ENCODE measurements around the gene STK16. TPM values are rescaled to one million over a fixed set of nuclear protein-coding genes. Genes with fewer than 3 reads are reported as not detected.

Gene STK16
- total RNA-seq, 2 experiments from 2014 or later = 11.2 to 14.1 TPM

DNA sequence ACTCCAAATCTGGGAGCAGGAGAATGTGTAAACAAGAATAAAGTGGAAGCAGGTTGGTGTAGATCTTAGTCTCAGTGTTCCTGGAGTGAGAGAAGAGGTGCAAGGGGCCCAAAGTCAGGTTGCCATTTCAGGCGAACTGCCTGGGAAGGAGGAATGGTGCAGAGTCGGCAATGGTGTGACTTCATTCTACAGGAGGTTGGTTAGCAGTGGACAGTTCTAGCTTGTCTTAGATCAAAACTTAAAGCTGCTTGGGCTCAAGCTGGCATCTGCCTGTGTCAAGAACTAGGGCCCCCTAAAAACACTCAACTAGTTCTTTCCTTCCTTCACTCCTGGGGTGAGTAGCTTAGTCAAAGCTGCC lies 3.5 kb downstream of the STK16 start:
- Mint-ChIP-seq H3K4me1 (ENCODE audit: low read depth) (peaks cover 84% of the 10 kb centered on the region), H3K27ac (peak overlapping the region; percentile 96), H3K9me3 (no peaks in the 10 kb centered on the region), H3K4me3 (peak overlapping the region; percentile 88), H3K27me3 (no peaks in the 10 kb centered on the region), H3K36me3 (ENCODE audit: low read depth) (peaks cover 69% of the 10 kb centered on the region)
- Histone ChIP-seq H3K36me3 (ENCODE audit: insufficient read depth, low read length) (peaks cover 44% of the 10 kb centered on the region), H3K9me3 (ENCODE audit: control insufficient read depth in 1 of 2, insufficient read depth in 1 of 2, low read length in 2 of 2) (no peaks in the 10 kb centered on the region), H3K4me1 (ENCODE audit: insufficient read depth, low read length) (peaks cover 86% of the 10 kb centered on the region), H3K27me3 (ENCODE audit: control insufficient read depth in 1 of 2, insufficient read depth in 2 of 2, low read length in 2 of 2) (no peaks in the 10 kb centered on the region), H3K27ac (ENCODE audit: low read depth in 1 of 2, low read length in 2 of 2) (peak overlapping the region; percentile 61 to 98), H3K4me3 (ENCODE audit: low read length) (peak overlapping the region; percentile 52)
- no peak for ATAC-seq (ENCODE audit: poor library complexity)
- DNase-seq = no peak
- ChIA-PET POLR2A (interaction anchor here (0.6 to 10.1 kb wide), 14 partner anchors 11 to 139 kb away, joined by 3 to 202 read pairs (median 15); partner anchors contain the start of genes ABCB6, ANKZF1, ATG9A and CNPPD1), CTCF (interaction anchor here (1.0 to 3.8 kb wide), 6 partner anchors 19 to 89 kb away, joined by 5 to 30 read pairs (median 6); partner anchors contain the start of genes ANKZF1, ATG9A and NHEJ1)
- intact Hi-C loops (cut with DNase I, micrococcal nuclease) = loop anchor here in 1 of 2 experiments (1.0 to 5.0 kb wide), 2 partner anchors 20 to 72 kb away; partner anchors contain the start of genes ANKZF1, ATG9A, CNPPD1 and RETREG2
- TF ChIP-seq, protein P1, sequence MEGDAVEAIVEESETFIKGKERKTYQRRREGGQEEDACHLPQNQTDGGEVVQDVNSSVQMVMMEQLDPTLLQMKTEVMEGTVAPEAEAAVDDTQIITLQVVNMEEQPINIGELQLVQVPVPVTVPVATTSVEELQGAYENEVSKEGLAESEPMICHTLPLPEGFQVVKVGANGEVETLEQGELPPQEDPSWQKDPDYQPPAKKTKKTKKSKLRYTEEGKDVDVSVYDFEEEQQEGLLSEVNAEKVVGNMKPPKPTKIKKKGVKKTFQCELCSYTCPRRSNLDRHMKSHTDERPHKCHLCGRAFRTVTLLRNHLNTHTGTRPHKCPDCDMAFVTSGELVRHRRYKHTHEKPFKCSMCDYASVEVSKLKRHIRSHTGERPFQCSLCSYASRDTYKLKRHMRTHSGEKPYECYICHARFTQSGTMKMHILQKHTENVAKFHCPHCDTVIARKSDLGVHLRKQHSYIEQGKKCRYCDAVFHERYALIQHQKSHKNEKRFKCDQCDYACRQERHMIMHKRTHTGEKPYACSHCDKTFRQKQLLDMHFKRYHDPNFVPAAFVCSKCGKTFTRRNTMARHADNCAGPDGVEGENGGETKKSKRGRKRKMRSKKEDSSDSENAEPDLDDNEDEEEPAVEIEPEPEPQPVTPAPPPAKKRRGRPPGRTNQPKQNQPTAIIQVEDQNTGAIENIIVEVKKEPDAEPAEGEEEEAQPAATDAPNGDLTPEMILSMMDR (IDR thresholded peaks at IDR 0.05) = no peak

DNA sequence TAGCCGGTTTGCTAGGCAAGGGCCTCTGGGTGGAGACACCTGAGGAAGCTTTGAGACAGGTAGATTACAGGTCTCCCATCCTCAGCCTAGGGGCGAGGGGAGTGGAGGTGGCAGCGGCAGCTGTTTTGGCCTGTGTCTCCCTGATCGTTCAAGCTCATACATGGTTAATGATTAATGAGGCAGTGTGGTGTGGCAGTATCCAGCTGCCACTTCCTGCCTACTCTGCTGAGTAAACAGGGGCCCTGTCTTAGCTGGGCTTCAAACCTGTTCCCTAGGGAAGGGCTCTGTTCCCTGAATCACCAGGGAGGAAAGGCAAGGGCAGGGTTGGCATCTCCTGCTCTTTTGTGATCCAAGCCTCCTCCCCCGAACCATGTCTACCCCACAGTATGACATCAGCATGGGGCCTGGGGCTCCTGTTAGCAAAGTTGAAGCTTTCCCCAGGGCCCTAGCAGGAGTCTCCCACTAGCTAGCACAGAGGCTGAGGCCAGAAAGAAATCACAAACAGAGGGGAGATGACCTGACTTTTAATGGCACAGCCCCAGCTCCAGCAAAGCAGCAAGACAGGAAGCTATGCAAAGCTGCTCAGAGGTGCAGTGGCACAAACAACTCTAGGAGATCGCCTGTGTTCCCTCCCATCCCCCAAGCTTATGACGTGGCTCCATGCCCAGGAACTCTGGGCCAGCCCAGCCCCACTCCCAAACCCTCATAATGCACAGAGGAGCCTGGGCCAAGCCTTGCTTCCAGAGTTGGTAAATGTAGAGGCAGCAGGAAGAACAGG lies 4.1 kb downstream of the STK16 start:
- peaks cover 44% of the 10 kb centered on the region for H3K36me3 ChIP-seq (ENCODE audit: insufficient read depth, low read length)
- no peaks in the 10 kb centered on the region for H3K9me3 ChIP-seq (ENCODE audit: control insufficient read depth in 1 of 2, insufficient read depth in 1 of 2, low read length in 2 of 2)
- POLR2A ChIA-PET = interaction anchor here (0.6 to 10.1 kb wide), 20 partner anchors 11 to 249 kb away, joined by 3 to 202 read pairs (median 5); partner anchors contain the start of genes ABCB6, ANKZF1, ATG9A and CNPPD1
- Mint-ChIP-seq H3K27me3 (no peaks in the 10 kb centered on the region), H3K27ac (peak overlapping the region; percentile 96), H3K36me3 (ENCODE audit: low read depth) (peaks cover 69% of the 10 kb centered on the region), H3K4me3 (peak overlapping the region; percentile 88), H3K4me1 (ENCODE audit: low read depth) (peaks cover 79% of the 10 kb centered on the region), H3K9me3 (no peaks in the 10 kb centered on the region)
- no peaks in the 10 kb centered on the region for H3K27me3 ChIP-seq (ENCODE audit: control insufficient read depth in 1 of 2, insufficient read depth in 2 of 2, low read length in 2 of 2)
- intact Hi-C loops (cut with DNase I, micrococcal nuclease) = loop anchor here in 1 of 2 experiments (1.0 to 5.0 kb wide), 2 partner anchors 20 to 72 kb away; partner anchors contain the start of genes ANKZF1, ATG9A, CNPPD1 and RETREG2
- TF ChIP-seq, protein P1 (IDR thresholded peaks at IDR 0.05) = no peak
- H3K4me1 ChIP-seq (ENCODE audit: insufficient read depth, low read length) = peaks cover 83% of the 10 kb centered on the region
- peak overlapping the region; percentile 61 to 98 for H3K27ac ChIP-seq (ENCODE audit: low read depth in 1 of 2, low read length in 2 of 2)
- ATAC-seq (ENCODE audit: poor library complexity) (peak; percentile 7), DNase-seq (peak in 13 of 14 experiments; percentile 34 to 85 (median 66))
- peak overlapping the region; percentile 52 for H3K4me3 ChIP-seq (ENCODE audit: low read length)
- CTCF ChIA-PET = interaction anchor here (1.0 to 3.8 kb wide), 8 partner anchors 19 to 373 kb away, joined by 3 to 30 read pairs (median 5); partner anchors contain the start of genes ANKZF1, ATG9A, DNAJB2 and NHEJ1

DNA sequence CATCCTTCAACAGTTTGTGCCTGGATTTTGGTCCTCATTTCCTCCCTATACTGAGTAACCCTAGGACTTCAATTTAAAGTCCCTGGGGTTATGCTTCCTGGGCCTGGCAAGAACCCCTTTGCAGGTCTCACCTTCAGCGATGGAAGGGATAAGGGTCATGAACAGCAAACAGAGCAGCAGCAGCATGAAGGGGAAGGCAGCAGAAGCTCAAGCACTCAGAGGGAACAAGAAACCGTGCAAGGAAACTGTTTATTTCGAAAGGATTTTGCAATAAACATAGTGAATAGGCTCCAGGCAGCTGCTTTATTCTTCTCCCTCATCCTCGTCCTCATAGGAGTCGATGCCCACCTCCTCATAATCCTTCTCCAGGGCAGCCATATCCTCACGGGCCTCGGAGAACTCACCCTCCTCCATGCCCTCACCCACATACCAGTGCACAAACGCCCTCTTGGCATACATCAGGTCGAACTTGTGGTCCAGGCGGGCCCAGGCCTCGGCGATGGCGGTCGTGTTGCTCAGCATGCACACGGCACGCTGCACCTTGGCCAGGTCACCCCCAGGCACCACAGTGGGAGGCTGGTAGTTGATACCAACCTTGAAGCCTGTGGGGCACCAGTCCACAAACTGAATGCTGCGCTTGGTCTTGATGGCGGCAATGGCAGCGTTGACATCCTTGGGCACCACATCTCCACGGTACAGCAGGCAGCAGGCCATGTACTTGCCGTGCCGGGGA lies 4.9 kb downstream of the STK16 start:
- peaks cover 44% of the 10 kb centered on the region for H3K36me3 ChIP-seq (ENCODE audit: insufficient read depth, low read length)
- no peaks in the 10 kb centered on the region for H3K9me3 Mint-ChIP-seq
- intact Hi-C loops (cut with DNase I, micrococcal nuclease) = loop anchor here (5.0 to 10.0 kb wide), 2 partner anchors 33 to 685 kb away; partner anchors contain the start of genes ABCB6 (in 2 of the 2), CNOT9 (in 1 of the 2) and USP37 (in 1 of the 2)
- TF ChIP-seq, protein P1 (IDR thresholded peaks at IDR 0.05) = no peak
- H3K4me3 ChIP-seq (ENCODE audit: low read length) = peak overlapping the region; percentile 52
- H3K27me3 Mint-ChIP-seq = no peaks in the 10 kb centered on the region
- DNase-seq = peak in 1 of 14 experiments; percentile 22
- H3K27me3 ChIP-seq (ENCODE audit: control insufficient read depth in 1 of 2, insufficient read depth in 2 of 2, low read length in 2 of 2) = no peaks in the 10 kb centered on the region
- H3K4me1 Mint-ChIP-seq (ENCODE audit: low read depth) = peaks cover 78% of the 10 kb centered on the region
- H3K4me3 Mint-ChIP-seq = peak overlapping the region; percentile 88
- H3K4me1 ChIP-seq (ENCODE audit: insufficient read depth, low read length) = peaks cover 83% of the 10 kb centered on the region
- no peak for ATAC-seq (ENCODE audit: poor library complexity)
- ChIA-PET CTCF (interaction anchor here (1.1 to 3.8 kb wide), 6 partner anchors 27 to 374 kb away, joined by 3 to 30 read pairs (median 6); partner anchors contain the start of gene DNAJB2), POLR2A (interaction anchor here (0.6 to 10.1 kb wide), 17 partner anchors 11 to 248 kb away, joined by 3 to 202 read pairs (median 5); partner anchors contain the start of genes ABCB6, ANKZF1, ATG9A and CNPPD1)
- H3K27ac Mint-ChIP-seq = peak overlapping the region; percentile 96
- H3K27ac ChIP-seq (ENCODE audit: low read depth in 1 of 2, low read length in 2 of 2) = peak overlapping the region; percentile 46 to 61
- H3K9me3 ChIP-seq (ENCODE audit: control insufficient read depth in 1 of 2, insufficient read depth in 1 of 2, low read length in 2 of 2) = no peaks in the 10 kb centered on the region
- peaks cover 75% of the 10 kb centered on the region for H3K36me3 Mint-ChIP-seq (ENCODE audit: low read depth)
